HCT116 (cell line): ENCODE results near the gene HCN3. TPM values are rescaled to one million over a fixed set of nuclear protein-coding genes. Genes with fewer than 3 reads are reported as not detected.

ENCODE experiments used
- ATAC-seq: fragments of 200-7000 bp; cut with Tn5 transposase; 2 replicates; pipeline ENCODE4 v1.9.1; 2020; ENCODE audit warnings: mild to moderate bottlenecking, moderate library complexity
- BruUV-seq: library from RNA; stranded (reverse); fragments of 400-500 nt; replicated peaks from 2 replicates; lab custom pipeline; 2021; lab: Mats Ljungman, UMichigan
- CTCF ChIA-PET: fragments of 300-600 bp; sonication (Branson Sonifier 250); formaldehyde crosslinking; loops from one replicate; lab custom pipeline; 2021; ENCODE audit warnings: antibody characterized with exemption; lab: Charles Lee
- POLR2A ChIA-PET: fragments of 300-600, 350-600 bp; sonication (Branson Sonifier 250); formaldehyde crosslinking; loops from one replicate; lab custom pipeline; 2021; ENCODE audit warnings: antibody characterized with exemption; lab: Charles Lee
- RAD21 ChIA-PET, 2 experiments: fragments of 300-600 bp; sonication (Branson Sonifier 250); formaldehyde crosslinking; loops; one replicate each; lab custom pipeline; 2023; ENCODE audit warnings: low total read pairs in 2 of 2; ENCODE audit not compliant: uncharacterized antibody in 2 of 2, unreplicated experiment in 2 of 2, low non-redundant PET in 1 of 2; lab: Charles Lee
- DNase-seq: peaks from one replicate; pipeline ENCODE4 v3.0.0-alpha.2; 2010; ENCODE audit warnings: low read depth, low spot score
- H2AFZ ChIP-seq: fragments of 200-600 bp; shearing (Covaris generic), sonication (generic); 2 replicates; pipeline ENCODE4 v1.6.1; 2017; ENCODE audit warnings: low read depth, mixed run types, mixed read lengths, antibody characterized with exemption, low read length; ENCODE audit not compliant: poor library complexity, severe bottlenecking
- H3K27ac ChIP-seq: 2 replicates; pipeline ENCODE4 v1.5.1; 2012; ENCODE audit warnings: low read depth, low read length
- H3K27me3 ChIP-seq: fragments of 200-600 bp; sonication (generic); 2 replicates; pipeline ENCODE4 v1.6.1; 2016; ENCODE audit warnings: mixed run types, low read length, mixed read lengths; ENCODE audit not compliant: insufficient read depth
- H3K36me3 ChIP-seq, 2 experiments: fragments of 200-500 bp in 1 of 2; fragments of 200-600 bp in 1 of 2; sonication (Bioruptor generic) in 1 of 2; sonication (generic) in 1 of 2; 2 replicates each; pipeline versions ENCODE4 v1.5.1 to v1.6.1; 2014 to 2016; ENCODE audit warnings: low read length in 2 of 2, inconsistent platforms in 1 of 2, mixed read lengths in 1 of 2, mixed run types in 1 of 2; ENCODE audit not compliant: insufficient read depth in 2 of 2, control insufficient read depth in 1 of 2
- H3K4me1 ChIP-seq, 2 experiments: fragments of 200-600 bp in 1 of 2; sonication (generic) in 1 of 2; 2 replicates each; pipeline versions ENCODE4 v1.5.1 to v1.6.1; 2012 to 2017; ENCODE audit warnings: low read length in 2 of 2, inconsistent platforms in 1 of 2, mild to moderate bottlenecking in 1 of 2, mixed read lengths in 1 of 2, mixed run types in 1 of 2, moderate library complexity in 1 of 2; ENCODE audit not compliant: insufficient read depth in 2 of 2, control insufficient read depth in 1 of 2
- H3K4me2 ChIP-seq: fragments of 200-600 bp; sonication (generic); 2 replicates; pipeline ENCODE4 v1.6.1; 2017; ENCODE audit warnings: mixed run types, low read length, mixed read lengths
- H3K4me3 ChIP-seq, 2 experiments: fragments of 200-600 bp in 1 of 2; sonication (generic) in 1 of 2; replicated peaks in 1 of 2; 2 replicates each; pipeline ENCODE4 v1.5.1; 2011 to 2016; ENCODE audit warnings: low read length in 2 of 2, control low read depth in 1 of 2, low read depth in 1 of 2, mild to moderate bottlenecking in 1 of 2, mixed read lengths in 1 of 2, mixed run types in 1 of 2
- H3K79me2 ChIP-seq: fragments of 200-600 bp; sonication (generic); 2 replicates; pipeline ENCODE4 v1.6.1; 2017; ENCODE audit warnings: mild to moderate bottlenecking, mixed run types, low read length, moderate library complexity, mixed read lengths; ENCODE audit not compliant: insufficient read depth
- H3K9ac ChIP-seq: fragments of 200-600 bp; sonication (generic); 2 replicates; pipeline ENCODE4 v1.6.1; 2016; ENCODE audit warnings: low read length, mixed read lengths
- H3K9me2 ChIP-seq: fragments of 200-600 bp; sonication (generic), shearing (Covaris generic); 2 replicates; pipeline ENCODE4 v1.6.1; 2017; ENCODE audit warnings: mixed run types, mild to moderate bottlenecking, moderate library complexity; ENCODE audit not compliant: insufficient read depth
- H3K9me3 ChIP-seq, 2 experiments: fragments of 200-500 bp in 1 of 2; fragments of 200-600 bp in 1 of 2; sonication (Bioruptor generic) in 1 of 2; sonication (generic) in 1 of 2; 2 replicates each; pipeline ENCODE4 v1.6.1; 2014 to 2017; ENCODE audit warnings: low read length in 2 of 2, mixed read lengths in 2 of 2, inconsistent platforms in 1 of 2, low read depth in 1 of 2, mild to moderate bottlenecking in 1 of 2, mixed run types in 1 of 2, moderate library complexity in 1 of 2; ENCODE audit not compliant: control insufficient read depth in 1 of 2, insufficient read depth in 1 of 2
- H4K20me1 ChIP-seq: fragments of 200-600 bp; sonication (generic), shearing (Covaris generic); 2 replicates; pipeline ENCODE4 v1.6.1; 2017; ENCODE audit warnings: mixed run types, mild to moderate bottlenecking, moderate library complexity; ENCODE audit not compliant: insufficient read depth
- CBX3 ChIP-seq: IDR thresholded peaks from 2 replicates; pipeline ENCODE4 v1.6.1; 2012; ENCODE audit warnings: low read depth
- CEBPB ChIP-seq: IDR thresholded peaks from 2 replicates; pipeline ENCODE4 v1.6.1; 2012; ENCODE audit warnings: low read depth
- EGR1 ChIP-seq: IDR thresholded peaks from 2 replicates; pipeline ENCODE4 v1.6.1; 2012; ENCODE audit warnings: low read depth
- EZH2 ChIP-seq: fragments of 200-600 bp; sonication (generic); IDR thresholded peaks from 2 replicates; pipeline ENCODE4 v1.6.1; 2017; ENCODE audit warnings: antibody characterized with exemption, mixed run types
- EZH2phosphoT487 ChIP-seq: fragments of 200-600 bp; IDR thresholded peaks from 2 replicates; pipeline ENCODE4 v1.6.1; 2018; ENCODE audit warnings: antibody characterized with exemption, borderline replicate concordance
- MAX ChIP-seq: IDR thresholded peaks from 2 replicates; pipeline ENCODE4 v1.6.1; 2012
- POLR2A ChIP-seq: IDR thresholded peaks from 2 replicates; pipeline ENCODE4 v1.7.0; 2011; ENCODE audit warnings: borderline replicate concordance; ENCODE audit not compliant: insufficient read depth, insufficient read length; ENCODE audit errors: extremely low read depth
- POLR2AphosphoS5 ChIP-seq: IDR thresholded peaks from 2 replicates; pipeline ENCODE4 v1.6.1; 2011; ENCODE audit warnings: mild to moderate bottlenecking, low read depth, low read length, moderate library complexity
- SIN3A ChIP-seq: IDR thresholded peaks from 2 replicates; pipeline ENCODE4 v1.6.1; 2012; ENCODE audit warnings: low read depth
- SP1 ChIP-seq: IDR thresholded peaks from 2 replicates; pipeline ENCODE4 v1.6.1; 2012; ENCODE audit warnings: low read depth
- TCF7L2 ChIP-seq: IDR thresholded peaks from 2 replicates; pipeline ENCODE4 v1.7.0; 2011; ENCODE audit warnings: borderline replicate concordance, inconsistent platforms; ENCODE audit not compliant: insufficient read depth, insufficient read length; ENCODE audit errors: extremely low read depth
- YY1 ChIP-seq: IDR thresholded peaks from 2 replicates; pipeline ENCODE4 v1.6.1; 2011; ENCODE audit warnings: low read length, low read depth, moderate library complexity, mild to moderate bottlenecking; ENCODE audit not compliant: insufficient replicate concordance; ENCODE audit errors: extremely low read depth
- ZFX ChIP-seq: fragments of 450-650 bp; IDR thresholded peaks from 2 replicates; pipeline ENCODE4 v1.6.1; 2017
- ZNF274 ChIP-seq: fragments of 200-500 bp; sonication (Bioruptor generic); IDR thresholded peaks from 2 replicates; pipeline ENCODE4 v1.6.1; 2014; ENCODE audit warnings: mild to moderate bottlenecking, low read depth, low read length, inconsistent platforms
- intact Hi-C: fragments of 100-400 bp; cut with micrococcal nuclease; formaldehyde crosslinking; loops from 2 replicates; pipeline ENCODE4 v1.10.0; 2022
- total RNA-seq: library from RNA; stranded (reverse); gene quantifications from one replicate; pipeline ENCODE4 v1.2.1, GENCODE V29; 2021; ENCODE audit not compliant: unreplicated experiment

The HCN3 gene
- total RNA-seq, 1 experiment from 2014 or later = 8.5 TPM

GRCh38 chr1:155273343-155274245, 3.7 kb upstream of the HCN3 start, which contains the start of gene CLK2:
Gene CLK2, minus strand, starts transcription at chr1:155273504. Its CDS starts 2,527 bp downstream, at chr1:155270977.
- POLR2A ChIA-PET = interaction anchor here (0.6 to 2.4 kb wide), 11 partner anchors 12 to 547 kb away, joined by 3 to 19 read pairs (median 4); partner anchors contain the start of genes ENTREP3 and SCAMP3
- ATAC-seq (peak; percentile 82), DNase-seq (peak; percentile 90)
- peak within 1 kb of the TSS; percentile 97 for H3K4me2 ChIP-seq
- RAD21 ChIA-PET = interaction anchor here (0.5 to 1.2 kb wide), 4 partner anchors 47 to 289 kb away, joined by 3 to 7 read pairs (median 4); partner anchors contain the start of genes ASH1L (in 1 of the 2) and ZBTB7B (in 1 of the 2)
- peak within 1 kb of the TSS; percentile 0 for H2AFZ ChIP-seq
- peak within 1 kb of the TSS; percentile 82 to 85 for H3K4me3 ChIP-seq
- peaks cover 13 to 34% of the 10 kb centered on the region in 2 experiments for H3K4me1 ChIP-seq
- H3K27me3 ChIP-seq = no peaks in the 10 kb centered on the region
- peak; percentile 64; the same call in 1 of the 2 replicates for TF ChIP-seq CBX3
- TF ChIP-seq SIN3A = peak; percentile 96
- peak; percentile 100 for TF ChIP-seq MAX
- no peak for TF ChIP-seq YY1
- peak; percentile 51; the same call in 1 of the 2 replicates for TF ChIP-seq ZFX
- TF ChIP-seq EZH2phosphoT487 = no peak
- TF ChIP-seq TCF7L2 = peak; percentile 48
- no peak for TF ChIP-seq CEBPB
- peak; percentile 88 for TF ChIP-seq POLR2AphosphoS5
- TF ChIP-seq POLR2A = peak; percentile 51
- peak; percentile 88 for TF ChIP-seq EGR1
- no peak for TF ChIP-seq EZH2
- no peak for TF ChIP-seq ZNF274
- peak; percentile 84 for TF ChIP-seq SP1
- H3K79me2 ChIP-seq = peaks cover 46% of the 10 kb centered on the region
- peak within 1 kb of the TSS; percentile 78 for H3K9ac ChIP-seq
- no peaks in the 10 kb centered on the region for H4K20me1 ChIP-seq
- CTCF ChIA-PET = interaction anchor here (0.6 to 1.2 kb wide), 5 partner anchors 21 to 101 kb away, joined by 3 to 9 read pairs (median 3); partner anchors contain the start of genes FDPS, KRTCAP2, MTX1 and THBS3
- peaks cover 17 to 23% of the 10 kb centered on the region in 2 experiments for H3K36me3 ChIP-seq
- peak within 1 kb of the TSS; percentile 96 for H3K27ac ChIP-seq
- no TSS peak for BruUV-seq
- no peaks in the 10 kb centered on the region for H3K9me3 ChIP-seq
- intact Hi-C loops = no loop called here
- no peaks in the 10 kb centered on the region for H3K9me2 ChIP-seq
